ENCODE measurements around the gene NELFCD. TPM values are rescaled to one million over a fixed set of nuclear protein-coding genes. Genes with fewer than 3 reads are reported as not detected.
"Not testable (repeated sequence)": the region's sequence is repeated elsewhere in the genome, so short reads cannot be mapped to it uniquely, and the experiment has no call there.

NELFCD gene
- total RNA-seq, 1 donor from 2014 or later, result 27.4 TPM

- Histone ChIP-seq H3K27me3 (ENCODE audit: control insufficient read depth, insufficient read depth, low read length) (no peaks in the 10 kb centered on the region), H3K36me3 (ENCODE audit: control insufficient read depth, insufficient read depth, low read length) (peaks cover 15% of the 10 kb centered on the region), H3K4me3 (ENCODE audit: low read depth, low read length) (no peak overlapping the region)
- FAIRE-seq (no peak), DNase-seq (ENCODE audit: low read depth) (no peak)
- no peak for TF ChIP-seq CTCF (IDR thresholded peaks at IDR 0.05; ENCODE audit: insufficient read depth, low read length, severe bottlenecking)
Measured at GRCh38 chr20:59035381-59035780, 54.3 kb downstream of the NELFCD start.

GRCh38 chr20:59037386-59037785 is 56.3 kb downstream of the NELFCD start:
- no peak for TF ChIP-seq CTCF (IDR thresholded peaks at IDR 0.05; ENCODE audit: insufficient read depth, low read length, severe bottlenecking)
- H3K27me3 ChIP-seq (ENCODE audit: control insufficient read depth, insufficient read depth, low read length), result no peaks in the 10 kb centered on the region
- no peak for DNase-seq (ENCODE audit: low read depth)
- H3K36me3 ChIP-seq (ENCODE audit: control insufficient read depth, insufficient read depth, low read length), result peaks cover 15% of the 10 kb centered on the region
- FAIRE-seq, result no peak
- H3K4me3 ChIP-seq (ENCODE audit: low read depth, low read length), result no peak overlapping the region

- Histone ChIP-seq H3K27me3 (ENCODE audit: control insufficient read depth, insufficient read depth, low read length) (no peaks in the 10 kb centered on the region), H3K4me3 (ENCODE audit: low read depth, low read length) (no peak overlapping the region), H3K36me3 (ENCODE audit: control insufficient read depth, insufficient read depth, low read length) (peaks cover 15% of the 10 kb centered on the region)
- FAIRE-seq (no peak), DNase-seq (ENCODE audit: low read depth) (no peak)
- no peak for TF ChIP-seq CTCF (IDR thresholded peaks at IDR 0.05; ENCODE audit: insufficient read depth, low read length, severe bottlenecking)
Measured at GRCh38 chr20:59039233-59039632, 58.2 kb downstream of the NELFCD start.

- Histone ChIP-seq H3K4me3 (ENCODE audit: low read depth, low read length) (no peak overlapping the region), H3K36me3 (ENCODE audit: control insufficient read depth, insufficient read depth, low read length) (peaks cover 12% of the 10 kb centered on the region), H3K27me3 (ENCODE audit: control insufficient read depth, insufficient read depth, low read length) (no peaks in the 10 kb centered on the region)
- TF ChIP-seq CTCF (IDR thresholded peaks at IDR 0.05; ENCODE audit: insufficient read depth, low read length, severe bottlenecking), result no peak
- no peak for FAIRE-seq
- DNase-seq (ENCODE audit: low read depth), result no peak
Measured at GRCh38 chr20:59040667-59041066, 59.6 kb downstream of the NELFCD start.

GRCh38 chr20:59041487-59041886 is 60.4 kb downstream of the NELFCD start:
- DNase-seq (ENCODE audit: low read depth); H3K27me3 ChIP-seq (ENCODE audit: control insufficient read depth, insufficient read depth, low read length); H3K36me3 ChIP-seq (ENCODE audit: control insufficient read depth, insufficient read depth, low read length); FAIRE-seq: not testable (repeated sequence)
- H3K4me3 ChIP-seq (ENCODE audit: low read depth, low read length), result peak overlapping the region; percentile 83

GRCh38 chr20:59042151-59042795 is 61.2 kb downstream of the NELFCD start, which contains the start of gene PRELID3B:
PRELID3B (minus strand) TSS chr20:59042786; CDS start chr20:59042730, 56 bp downstream.
- no peak for FAIRE-seq

More at GRCh38 chr20:59042151-59042795, 61.2 kb downstream of the NELFCD start, which contains the start of gene PRELID3B:
- TF ChIP-seq CTCF (IDR thresholded peaks at IDR 0.05; ENCODE audit: insufficient read depth, low read length, severe bottlenecking), result no peak
- peaks cover 4% of the 10 kb centered on the region for H3K36me3 ChIP-seq (ENCODE audit: control insufficient read depth, insufficient read depth, low read length)
- DNase-seq (ENCODE audit: low read depth), result no peak
- peak within 1 kb of the TSS; percentile 83 for H3K4me3 ChIP-seq (ENCODE audit: low read depth, low read length)
- H3K27me3 ChIP-seq (ENCODE audit: control insufficient read depth, insufficient read depth, low read length), result no peaks in the 10 kb centered on the region
